Type B pancreatic cell (in vitro differentiated cells): ENCODE measurements around the gene PWWP2B. TPM values are rescaled to one million over a fixed set of nuclear protein-coding genes. Genes with fewer than 3 reads are reported as not detected.

Experiments
- DNase-seq: peaks from one replicate; pipeline ENCODE4 v3.0.0; 2021; ENCODE audit warnings: mixed read lengths; ENCODE audit not compliant: unreplicated experiment; ENCODE audit errors: extremely low spot score
- H3K27ac Mint-ChIP-seq: 2 replicates; pipeline ENCODE4 v1.8.0; 2021; ENCODE audit warnings: mild to moderate bottlenecking, mixed read lengths
- H3K27me3 Mint-ChIP-seq: 2 replicates; pipeline ENCODE4 v1.8.0; 2021; ENCODE audit warnings: mixed read lengths
- H3K36me3 Mint-ChIP-seq: 2 replicates; pipeline ENCODE4 v1.8.0; 2021; ENCODE audit warnings: mixed read lengths
- H3K4me1 Mint-ChIP-seq: one replicate; pipeline ENCODE4 v1.8.0; 2021; ENCODE audit warnings: mixed read lengths; ENCODE audit not compliant: unreplicated experiment
- H3K4me3 Mint-ChIP-seq: 2 replicates; pipeline ENCODE4 v1.8.0; 2021; ENCODE audit warnings: mild to moderate bottlenecking, mixed read lengths
- H3K9me3 Mint-ChIP-seq: 2 replicates; pipeline ENCODE4 v1.8.0; 2021; ENCODE audit warnings: mixed read lengths
- CTCF ChIP-seq: fragments of 200-600 bp; sonication (generic); conservative IDR thresholded peaks from 2 replicates; pipeline ENCODE4 v1.5.0; 2021; ENCODE audit warnings: antibody characterized with exemption, mild to moderate bottlenecking
- total RNA-seq: library from RNA; stranded (reverse); gene quantifications from 2 replicates; pipeline ENCODE4 v1.2.1, GENCODE V29; 2021; ENCODE audit warnings: low replicate concordance

PWWP2B gene
- total RNA-seq, 1 donor from 2014 or later: 22.6 TPM

GRCh38 chr10:132448248-132448731 lies 51.3 kb downstream of the PWWP2B start:
- no peaks in the 10 kb centered on the region for H3K36me3 Mint-ChIP-seq
- no peaks in the 10 kb centered on the region for H3K27me3 Mint-ChIP-seq
- H3K4me1 Mint-ChIP-seq: peaks cover 15% of the 10 kb centered on the region
- TF ChIP-seq CTCF: no peak
- H3K9me3 Mint-ChIP-seq: no peaks in the 10 kb centered on the region
- peak overlapping the region; percentile 65 for H3K4me3 Mint-ChIP-seq
- peak overlapping the region; percentile 93 for H3K27ac Mint-ChIP-seq
- DNase-seq: no peak

- Mint-ChIP-seq H3K4me3 (no peak overlapping the region), H3K27ac (no peak overlapping the region), H3K27me3 (no peaks in the 10 kb centered on the region), H3K9me3 (no peaks in the 10 kb centered on the region), H3K36me3 (no peaks in the 10 kb centered on the region), H3K4me1 (peaks cover 15% of the 10 kb centered on the region)
- no peak for DNase-seq
- TF ChIP-seq CTCF: no peak
These were observed 52.2 kb downstream of the PWWP2B start for GRCh38 chr10:132449051-132449810.

- H3K9me3 Mint-ChIP-seq: no peaks in the 10 kb centered on the region
- no peak for TF ChIP-seq CTCF
- H3K36me3 Mint-ChIP-seq: no peaks in the 10 kb centered on the region
- H3K27me3 Mint-ChIP-seq: no peaks in the 10 kb centered on the region
- peaks cover 15% of the 10 kb centered on the region for H3K4me1 Mint-ChIP-seq
- H3K4me3 Mint-ChIP-seq: no peak overlapping the region
- H3K27ac Mint-ChIP-seq: no peak overlapping the region
- DNase-seq: no peak
These were observed 52.8 kb downstream of the PWWP2B start for GRCh38 chr10:132449811-132450181.

GRCh38 chr10:132450466-132450824 lies 53.4 kb downstream of the PWWP2B start:
- no peak overlapping the region for H3K27ac Mint-ChIP-seq
- no peaks in the 10 kb centered on the region for H3K27me3 Mint-ChIP-seq
- no peak overlapping the region for H3K4me3 Mint-ChIP-seq
- H3K36me3 Mint-ChIP-seq: no peaks in the 10 kb centered on the region
- no peaks in the 10 kb centered on the region for H3K9me3 Mint-ChIP-seq
- TF ChIP-seq CTCF: no peak
- DNase-seq: no peak
- peaks cover 10% of the 10 kb centered on the region for H3K4me1 Mint-ChIP-seq

GRCh38 chr10:132450825-132451505 lies 54.0 kb downstream of the PWWP2B start:
- peak overlapping the region; percentile 59 for H3K27ac Mint-ChIP-seq
- no peak overlapping the region for H3K4me3 Mint-ChIP-seq
- H3K9me3 Mint-ChIP-seq: no peaks in the 10 kb centered on the region
- H3K27me3 Mint-ChIP-seq: no peaks in the 10 kb centered on the region
- no peak for TF ChIP-seq CTCF
- H3K36me3 Mint-ChIP-seq: no peaks in the 10 kb centered on the region
- DNase-seq: no peak
- H3K4me1 Mint-ChIP-seq: peaks cover 8% of the 10 kb centered on the region
